ENCODE measurements around the gene EOLA1. TPM values are rescaled to one million over a fixed set of nuclear protein-coding genes. Genes with fewer than 3 reads are reported as not detected.
"Not testable (repeated sequence)": the region's sequence is repeated elsewhere in the genome, so short reads cannot be mapped to it uniquely, and the experiment has no call there.

Gene EOLA1
- 13.8 and 13.9 TPM in 2 replicates for total RNA-seq

- peak; percentile 92 to 96 for DNase-seq (ENCODE audit: low read depth in 2 of 2)
Observed at GRCh38 chrX:149540621-149541520, at the start of gene EOLA1. Gene EOLA1, plus strand, starts transcription at chrX:149541012. Its CDS starts 4,619 bp downstream, at chrX:149545631.

- no peak for DNase-seq (ENCODE audit: low read depth in 2 of 2)
Observed at GRCh38 chrX:149491812-149492211, 49.0 kb upstream of the EOLA1 start.

- no peak for DNase-seq (ENCODE audit: low read depth in 2 of 2)
Observed at GRCh38 chrX:149493567-149494562, 46.9 kb upstream of the EOLA1 start.

- no peak for DNase-seq (ENCODE audit: low read depth in 2 of 2)
Observed at GRCh38 chrX:149494844-149495565, 45.8 kb upstream of the EOLA1 start.

- DNase-seq (ENCODE audit: low read depth in 2 of 2): peak in 1 of 2 donors; percentile 67
Observed at GRCh38 chrX:149495573-149496071, 45.2 kb upstream of the EOLA1 start.

- DNase-seq (ENCODE audit: low read depth in 2 of 2): no peak
Observed at GRCh38 chrX:149497054-149497453, 43.8 kb upstream of the EOLA1 start.

- no peak for DNase-seq (ENCODE audit: low read depth in 2 of 2)
Observed at GRCh38 chrX:149497626-149498025, 43.2 kb upstream of the EOLA1 start.

- DNase-seq (ENCODE audit: low read depth in 2 of 2): no peak
Observed at GRCh38 chrX:149498767-149499166, 42.0 kb upstream of the EOLA1 start.

- DNase-seq (ENCODE audit: low read depth in 2 of 2): no peak
Observed at GRCh38 chrX:149499766-149500165, 41.0 kb upstream of the EOLA1 start.

- not testable (repeated sequence) for DNase-seq (ENCODE audit: low read depth in 2 of 2)
Observed at GRCh38 chrX:149502923-149503322, 37.9 kb upstream of the EOLA1 start.

- DNase-seq (ENCODE audit: low read depth in 2 of 2): peak in 1 of 2 donors; percentile 74
Observed at GRCh38 chrX:149503446-149503845, 37.4 kb upstream of the EOLA1 start.

GRCh38 chrX:149504226-149504914 is 36.4 kb upstream of the EOLA1 start:
- peak in 1 of 2 donors; percentile 12 for DNase-seq (ENCODE audit: low read depth in 2 of 2)

GRCh38 chrX:149504915-149505651 is 35.7 kb upstream of the EOLA1 start, which contains the start of gene IDS:
Gene IDS, minus strand, starts transcription at chrX:149505306. Its CDS starts 169 bp downstream, at chrX:149505137.
- peak; percentile 69 to 87 for DNase-seq (ENCODE audit: low read depth in 2 of 2)

GRCh38 chrX:149505671-149506070 is 35.1 kb upstream of the EOLA1 start:
- DNase-seq (ENCODE audit: low read depth in 2 of 2): no peak

GRCh38 chrX:149506349-149506748 is 34.5 kb upstream of the EOLA1 start:
- no peak for DNase-seq (ENCODE audit: low read depth in 2 of 2)

- DNase-seq (ENCODE audit: low read depth in 2 of 2): no peak
Observed at GRCh38 chrX:149508467-149508866, 32.3 kb upstream of the EOLA1 start.

- no peak for DNase-seq (ENCODE audit: low read depth in 2 of 2)
Observed at GRCh38 chrX:149510386-149510785, 30.4 kb upstream of the EOLA1 start.

- no peak for DNase-seq (ENCODE audit: low read depth in 2 of 2)
Observed at GRCh38 chrX:149511081-149511480, 29.7 kb upstream of the EOLA1 start.

GRCh38 chrX:149512225-149512885 is 28.5 kb upstream of the EOLA1 start:
- DNase-seq (ENCODE audit: low read depth in 2 of 2): peak in 1 of 2 donors; percentile 63
